GM12892 (cell line): ENCODE results near the gene MALRD1. TPM values are rescaled to one million over a fixed set of nuclear protein-coding genes. Genes with fewer than 3 reads are reported as not detected.

Source experiments
- DNase-seq: peaks from one replicate; pipeline ENCODE4 v3.0.0; 2011; ENCODE audit not compliant: insufficient read length
- FAIRE-seq: peaks from 2 replicates; lab custom pipeline; 2011; peaks lifted over from hg19 to GRCh38; lab: Jason Lieb, UNC
- POLR2A ChIP-seq: IDR thresholded peaks from 2 replicates; pipeline ENCODE4 v1.6.1; 2011; ENCODE audit warnings: low read depth, low read length, control low read depth
- POLR2AphosphoS5 ChIP-seq: IDR thresholded peaks from 2 replicates; pipeline ENCODE4 v1.6.1; 2011; ENCODE audit warnings: low read depth, low read length, control low read depth
- TAF1 ChIP-seq: IDR thresholded peaks from 2 replicates; pipeline ENCODE4 v1.6.1; 2011; ENCODE audit warnings: low read depth, mild to moderate bottlenecking, control low read depth, low read length, borderline replicate concordance
- polyA plus RNA-seq: library from polyadenylated mRNA; unstranded; fragments of >200 nt; gene quantifications from one replicate; pipeline ENCODE4 v1.2.1, GENCODE V29; 2012; ENCODE audit warnings: missing spikeins, inconsistent platforms; ENCODE audit not compliant: missing spikeins

Gene MALRD1
- polyA plus RNA-seq, result 0.42 TPM

DNA sequence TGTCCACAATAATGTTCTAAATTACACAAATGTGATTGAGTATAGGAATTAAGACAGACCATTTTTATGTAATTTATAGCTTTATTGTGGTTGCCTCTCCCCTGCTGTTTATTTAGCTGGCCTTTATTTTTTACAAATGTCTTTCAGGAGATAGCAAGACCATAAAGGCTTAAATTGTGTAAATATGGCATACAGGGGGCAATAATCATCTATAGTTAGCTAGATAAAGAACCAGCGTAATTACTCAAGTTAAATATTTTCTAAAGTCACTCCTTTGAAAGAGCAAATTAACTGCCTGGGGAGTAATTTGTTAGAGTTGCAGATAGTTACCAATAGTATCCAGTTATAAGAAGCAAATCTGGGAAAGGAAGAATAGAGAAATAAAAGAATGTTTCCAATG lies at the start of gene MALRD1:
MALRD1 (plus strand) TSS at position 313 of the 400 bp plus-strand sequence. CDS start 138 bp downstream, outside the sequence.
- FAIRE-seq, result no peak
- TF ChIP-seq POLR2A (no peak), TAF1 (no peak), POLR2AphosphoS5 (no peak)
- DNase-seq, result no peak

GRCh38 chr10:19003341-19003740 lies 45.3 kb upstream of the MALRD1 start:
- FAIRE-seq, result no peak

GRCh38 chr10:19012111-19012510 lies 36.5 kb upstream of the MALRD1 start:
- DNase-seq, result no peak
- no peak for FAIRE-seq
- TF ChIP-seq POLR2A, result no peak
- TF ChIP-seq TAF1, result no peak
- TF ChIP-seq POLR2AphosphoS5, result no peak

More at GRCh38 chr10:19003341-19003740, 45.3 kb upstream of the MALRD1 start:
- DNase-seq, result no peak
- TF ChIP-seq POLR2A, result no peak
- no peak for TF ChIP-seq POLR2AphosphoS5
- no peak for TF ChIP-seq TAF1

DNA sequence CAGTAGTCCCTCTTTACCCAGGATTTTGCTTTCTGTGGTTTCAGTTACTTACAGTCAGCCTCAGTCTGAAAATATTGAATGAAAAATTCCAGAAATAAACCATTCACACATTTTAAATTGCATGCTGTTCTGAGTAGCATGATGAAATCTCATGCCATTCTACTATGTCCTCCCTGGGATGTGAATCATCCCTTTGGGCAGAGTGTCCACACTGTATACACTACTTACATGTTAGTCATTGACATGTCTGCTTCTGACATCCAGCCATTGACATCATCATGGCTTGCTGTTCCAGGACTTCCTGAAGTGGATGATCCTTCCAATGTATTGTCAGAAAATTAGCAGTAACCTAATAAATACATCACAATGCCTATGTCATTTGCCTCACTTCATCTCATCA lies 34.6 kb upstream of the MALRD1 start:
- DNase-seq, result no peak

DNA sequence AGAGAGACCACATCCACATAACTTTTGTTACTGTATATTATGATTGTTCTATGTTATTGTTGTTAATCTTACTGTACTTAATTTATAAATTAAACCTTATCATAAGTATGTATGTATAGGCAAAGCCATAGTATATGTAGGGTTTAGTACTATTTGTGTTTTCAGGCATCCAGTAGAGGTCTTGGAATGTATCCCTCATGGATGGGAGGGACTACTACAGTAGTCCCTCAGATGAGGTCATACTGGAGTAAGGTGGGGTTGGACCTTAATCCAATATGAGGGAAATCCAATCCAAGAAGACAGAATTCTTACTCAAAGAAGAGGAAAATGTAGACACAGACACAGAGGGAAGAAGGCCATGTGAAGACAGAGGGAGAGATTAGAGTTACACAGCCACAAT lies 34.1 kb upstream of the MALRD1 start:
- FAIRE-seq, result no peak
- no peak for DNase-seq
- TF ChIP-seq POLR2AphosphoS5, result no peak

More for the DNA sequence above, 34.6 kb upstream of the MALRD1 start:
- FAIRE-seq, result no peak
- no peak for TF ChIP-seq POLR2AphosphoS5
- no peak for TF ChIP-seq POLR2A
- no peak for TF ChIP-seq TAF1

DNA sequence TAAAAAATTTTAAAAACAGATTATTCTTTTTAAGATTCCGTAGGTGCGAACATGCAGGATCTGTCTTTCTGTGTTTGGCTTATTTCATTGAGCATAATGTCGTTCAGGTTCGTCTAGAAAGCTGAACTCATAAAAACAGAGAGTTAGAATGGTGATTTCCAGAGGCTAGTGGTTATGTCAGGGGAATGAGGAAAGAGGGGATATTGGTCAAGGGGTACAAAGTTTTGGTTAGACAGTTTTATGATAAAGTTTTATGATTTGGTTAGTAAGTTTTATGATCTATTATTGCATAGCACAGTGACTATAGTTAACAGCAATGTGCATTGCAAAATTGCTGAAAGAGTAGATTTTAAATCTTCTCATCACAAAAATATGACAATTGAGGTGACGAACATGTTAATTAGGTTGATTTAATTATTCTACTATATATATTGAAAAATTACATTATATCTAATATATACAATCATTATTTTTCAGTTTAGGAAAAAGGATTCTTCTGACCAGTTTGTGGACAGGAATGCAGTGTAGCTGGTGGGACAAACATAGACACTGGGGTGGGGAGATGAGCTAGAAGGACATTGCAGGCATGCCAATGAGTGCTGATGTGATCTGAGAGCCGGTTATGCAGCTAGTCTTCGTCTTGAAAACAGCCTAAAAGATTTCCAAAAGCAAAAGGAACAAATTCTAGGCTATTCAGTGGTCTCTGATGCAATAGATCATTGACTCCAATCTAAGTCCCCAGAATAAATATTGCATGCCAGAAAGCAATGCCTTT lies 31.3 kb upstream of the MALRD1 start:
- DNase-seq, result no peak
- FAIRE-seq, result no peak
- TF ChIP-seq POLR2A (no peak), TAF1 (no peak), POLR2AphosphoS5 (no peak)

GRCh38 chr10:19021162-19021561 lies 27.4 kb upstream of the MALRD1 start:
- TF ChIP-seq TAF1, result no peak
- no peak for TF ChIP-seq POLR2AphosphoS5
- TF ChIP-seq POLR2A, result no peak
- DNase-seq, result no peak
- no peak for FAIRE-seq

DNA sequence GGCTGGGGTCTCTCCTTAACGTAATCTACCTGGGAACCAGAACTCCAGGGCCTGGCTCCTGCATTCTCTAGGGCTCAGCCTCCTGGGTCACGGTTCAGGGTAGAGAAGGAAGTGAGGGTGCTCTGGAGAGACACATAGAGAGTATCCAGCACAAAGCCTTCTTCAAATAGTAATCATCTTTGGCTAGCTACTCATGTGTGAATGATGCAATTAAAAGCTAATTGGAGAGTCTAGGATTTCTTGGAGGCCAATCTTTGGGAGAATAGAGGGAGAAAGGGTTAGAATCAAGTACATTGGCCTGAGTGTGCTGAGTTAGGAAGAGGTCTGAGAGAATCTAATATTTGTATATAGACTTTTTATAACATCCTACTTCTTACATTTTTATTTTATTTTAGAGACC lies 24.0 kb upstream of the MALRD1 start:
- FAIRE-seq (no peak), DNase-seq (no peak)
- TF ChIP-seq POLR2AphosphoS5 (no peak), TAF1 (no peak), POLR2A (no peak)

DNA sequence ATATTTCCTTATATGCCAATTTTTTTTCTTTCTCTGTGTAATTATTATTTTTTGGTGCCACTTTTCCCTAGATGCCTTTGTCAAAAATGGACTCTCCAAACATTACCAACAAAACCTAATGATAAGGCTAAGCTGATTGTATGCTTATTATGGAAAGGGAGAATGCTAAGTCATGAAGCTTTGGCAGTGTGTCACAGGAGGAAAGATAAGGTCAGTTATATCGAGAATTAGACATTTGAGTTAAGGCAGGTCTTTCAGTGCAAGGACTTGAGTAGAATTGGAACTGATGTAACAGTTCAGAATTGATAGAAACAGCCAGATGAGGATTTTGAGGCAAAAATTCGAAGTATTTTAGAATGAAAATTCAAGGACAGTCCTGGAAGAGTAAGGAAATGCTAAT lies 16.8 kb upstream of the MALRD1 start:
- no peak for DNase-seq
- no peak for FAIRE-seq
- TF ChIP-seq POLR2AphosphoS5, result no peak
- no peak for TF ChIP-seq TAF1
- no peak for TF ChIP-seq POLR2A

DNA sequence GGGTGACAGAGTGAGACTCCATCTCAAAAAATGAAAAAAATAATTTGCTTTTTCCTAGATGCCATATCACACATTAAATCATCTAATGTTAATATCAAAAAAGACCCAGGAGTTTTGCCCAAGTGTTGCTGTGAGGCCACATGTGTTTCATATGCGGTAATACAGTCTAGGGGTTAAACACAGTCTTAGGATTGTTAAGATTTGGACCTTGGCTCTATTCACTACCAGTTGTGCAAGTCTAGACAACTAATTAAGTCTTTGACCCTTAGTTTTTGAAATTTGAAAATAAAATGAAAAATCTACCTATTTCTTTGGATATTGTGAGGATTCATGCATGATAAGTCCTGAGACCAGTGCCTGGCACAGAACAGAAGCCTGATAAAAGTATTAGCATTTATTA lies 14.9 kb upstream of the MALRD1 start:
- TF ChIP-seq POLR2A, result no peak
- TF ChIP-seq POLR2AphosphoS5, result no peak
- TF ChIP-seq TAF1, result no peak
- FAIRE-seq (no peak), DNase-seq (no peak)

DNA sequence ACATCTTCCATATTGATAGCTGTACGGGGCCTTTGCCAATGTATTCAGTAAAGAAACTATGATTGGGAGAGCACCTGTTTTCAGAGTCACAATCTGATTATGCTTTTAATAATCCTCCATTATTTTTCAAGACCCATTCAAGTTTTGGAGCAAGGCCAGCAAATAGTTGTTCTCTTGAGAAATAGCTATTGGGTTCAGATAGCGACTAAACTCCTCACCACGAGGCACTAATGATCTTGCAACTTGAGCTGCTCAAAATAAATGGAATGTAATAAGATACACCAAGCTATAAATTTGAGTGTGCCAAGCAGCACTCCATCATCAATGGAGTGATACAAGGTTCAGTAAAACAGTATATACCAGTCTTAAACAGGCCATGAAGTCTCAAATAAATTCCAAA lies 7.4 kb upstream of the MALRD1 start:
- TF ChIP-seq POLR2A (no peak), POLR2AphosphoS5 (no peak), TAF1 (no peak)
- FAIRE-seq (no peak), DNase-seq (no peak)

GRCh38 chr10:19043431-19043830 lies 5.2 kb upstream of the MALRD1 start:
- FAIRE-seq (no peak), DNase-seq (no peak)
- TF ChIP-seq TAF1 (no peak), POLR2AphosphoS5 (no peak), POLR2A (no peak)

GRCh38 chr10:19046679-19047078 lies 1.9 kb upstream of the MALRD1 start:
- no peak for DNase-seq
- no peak for FAIRE-seq
- TF ChIP-seq POLR2AphosphoS5, result no peak
- no peak for TF ChIP-seq POLR2A
- no peak for TF ChIP-seq TAF1
